Spleen (tissue), 13 donors: ENCODE results near the gene SLIT3. TPM values are rescaled to one million over a fixed set of nuclear protein-coding genes. Genes with fewer than 3 reads are reported as not detected.

ENCODE experiments used
- DNase-seq: peaks from one replicate; pipeline ENCODE4 v3.0.0-alpha.2; 2020
- H3K27ac ChIP-seq, 8 donors: fragments of 200-600 bp; sonication (generic) in 7 of 8; 1 replicate in 4 of 8; 2 replicates in 4 of 8; pipeline versions ENCODE4 v1.5.0 to v1.8.0; 2016 to 2021; ENCODE audit warnings: inconsistent platforms in 4 of 8, mild to moderate bottlenecking in 4 of 8, moderate library complexity in 1 of 8
- H3K27me3 ChIP-seq, 7 donors: fragments of 200-600 bp; sonication (generic) in 6 of 7; replicated peaks in 1 of 7; 1 replicate in 4 of 7; 2 replicates in 3 of 7; pipeline versions ENCODE4 v1.5.0 to v1.8.0; 2016 to 2021; ENCODE audit warnings: inconsistent platforms in 3 of 7, mild to moderate bottlenecking in 1 of 7
- H3K36me3 ChIP-seq, 6 donors: fragments of 200-600 bp; sonication (generic) in 5 of 6; 1 replicate in 4 of 6; 2 replicates in 2 of 6; pipeline versions ENCODE4 v1.5.0 to v1.8.0; 2016 to 2021; ENCODE audit warnings: inconsistent platforms in 2 of 6
- H3K4me1 ChIP-seq, 6 donors: fragments of 200-600 bp; sonication (generic) in 5 of 6; 1 replicate in 3 of 6; 2 replicates in 3 of 6; pipeline versions ENCODE4 v1.5.0 to v1.8.0; 2016 to 2021; ENCODE audit warnings: inconsistent platforms in 3 of 6
- H3K4me3 ChIP-seq, 8 donors: fragments of 200-600 bp; sonication (generic) in 7 of 8; 1 replicate in 4 of 8; 2 replicates in 4 of 8; pipeline versions ENCODE4 v1.5.0 to v1.8.0; 2016 to 2021; ENCODE audit warnings: inconsistent platforms in 4 of 8, mild to moderate bottlenecking in 4 of 8, moderate library complexity in 2 of 8
- H3K9me3 ChIP-seq, 8 donors: fragments of 200-600 bp; sonication (generic) in 7 of 8; 1 replicate in 4 of 8; 2 replicates in 4 of 8; pipeline versions ENCODE4 v1.5.0 to v1.8.0; 2016 to 2021; ENCODE audit warnings: inconsistent platforms in 4 of 8
- CTCF ChIP-seq, 11 experiments: fragments of 200-600 bp in 7 of 11; fragments of 450-650 bp in 4 of 11; sonication (generic) in 4 of 11; IDR thresholded peaks in 8 of 11; conservative IDR thresholded peaks in 3 of 11; 1 replicate in 7 of 11; 2 replicates in 4 of 11; pipeline versions ENCODE4 v1.4.0 to v1.8.0; 2016 to 2021; ENCODE audit warnings: antibody characterized with exemption in 11 of 11, inconsistent platforms in 4 of 11, mild to moderate bottlenecking in 1 of 11
- POLR2A ChIP-seq, 3 donors: fragments of 450-650 bp; IDR thresholded peaks; one replicate each; pipeline ENCODE4 v1.5.1; 2017; ENCODE audit warnings: antibody characterized with exemption in 3 of 3, mild to moderate bottlenecking in 1 of 3
- POLR2AphosphoS5 ChIP-seq, 3 donors: sonication (generic); formaldehyde crosslinking; IDR thresholded peaks; one replicate each; pipeline ENCODE4 v1.5.1; 2017; ENCODE audit warnings: antibody characterized with exemption in 3 of 3
- WGBS, 5 donors: extraction: QIAGEN DNeasy Blood & Tissue Kit in 3 of 5; methylation state at CpG; one replicate each; pipeline versions ENCODE4 v1.1.5 to v1.1.7; 2013 to 2018; 5-methylcytosine and 5-hydroxymethylcytosine counted together
- intact Hi-C: fragments of 100-400 bp; cut with DNase I; formaldehyde crosslinking; loops from one replicate; pipeline ENCODE4 v1.15.0; 2023; ENCODE audit warnings: low total_unique reads
- long read RNA-seq, 2 donors: transcript quantifications; one replicate each; lab custom pipeline, GENCODE V29; 2026
- polyA plus RNA-seq, 3 donors: library from polyadenylated mRNA; stranded (reverse); fragments of 200-250 nt; gene quantifications; one replicate each; pipeline ENCODE4 v1.2.1, GENCODE V29; 2013
- total RNA-seq, 7 donors: library from RNA; depleted of rRNA in 3 of 7; stranded (reverse); fragments of >200 nt in 3 of 7; fragmentation: NEBNext Ultra II Directional in 4 of 7; extraction: Animal tissue kit (Norgen Biotek cat#: 25700) in 4 of 7; gene quantifications; one replicate each; pipeline versions ENCODE4 v1.1.0 to v1.2.1, GENCODE V29; 2016 to 2021
- donor health status: healthy with polysubstance abuse.
- donor health status: DM: no; HTN: no; CAD: no; lungs with moderate emphysema.
- donor health status: DM: no; HTN: no; CAD: no.
- donor health status: Bipolar disorder and iron deficiency.
- donor health status: healthy.
- donor health status: DM: no; HTN: no; CAD: no.
- donor health status: DM: yes; HTN: yes; CAD: no.

Gene SLIT3
- 10 to 100 TPM; 11.1 to 54.0 (median 16.2) TPM for total RNA-seq
- 1 to 10 TPM in 1 of 3 donors, under 1 TPM in 2; 0.33 to 2.1 (median 0.77) TPM for polyA plus RNA-seq
- long read RNA-seq, donor 1, result 0 reads
- long read RNA-seq, donor 2, result 0 reads

GRCh38 chr5:169300468-169301385 lies at the start of gene SLIT3:
TSS of gene SLIT3 (minus strand) at chr5:169301139. CDS start at chr5:169300709, 430 bp downstream.
- Histone ChIP-seq H3K9me3 (no peaks in the 10 kb centered on the region), H3K27ac (peak within 1 kb of the TSS in 3 of 8 donors; percentile 30 to 38 (median 34)), H3K36me3 (no peaks in the 10 kb centered on the region), H3K4me1 (peaks cover 0 to 31% (median 12%) of the 10 kb centered on the region in 6 donors), H3K27me3 (peaks cover 0 to 73% (median 16%) of the 10 kb centered on the region in 7 donors), H3K4me3 (peak within 1 kb of the TSS in 7 of 8 donors; percentile 10 to 64 (median 32))
- WGBS, 5 donors, result 2 to 6% (median 4%) methylated on average over 18 to 101 of the region's 101 CpGs
- intact Hi-C loops, result loop anchor here (5.0 kb wide), 2 partner anchors 313 to 623 kb away; no protein-coding TSS in a partner anchor
- TF ChIP-seq CTCF (IDR thresholded peaks at IDR 0.05 in 8 of 11, conservative IDR thresholded peaks at IDR 0.05 in 3 of 11) (no peak), POLR2AphosphoS5 (IDR thresholded peaks at IDR 0.05) (peak in 1 of 3 donors; percentile 38)
- peak; percentile 78 for DNase-seq

GRCh38 chr5:169350016-169350415 lies 49.1 kb upstream of the SLIT3 start:
- Histone ChIP-seq H3K36me3 (no peaks in the 10 kb centered on the region), H3K4me3 (no peak overlapping the region), H3K27ac (no peak overlapping the region), H3K4me1 (no peaks in the 10 kb centered on the region), H3K9me3 (no peaks in the 10 kb centered on the region), H3K27me3 (peaks cover 0 to 15% (median 0%) of the 10 kb centered on the region in 7 donors)
- intact Hi-C loops, result no loop called here
- 71 to 93% (median 78%) methylated on average over 1 of the region's 1 CpG for WGBS, 5 donors
- DNase-seq, result no peak
- TF ChIP-seq POLR2AphosphoS5 (IDR thresholded peaks at IDR 0.05), result no peak
- no peak for TF ChIP-seq POLR2A (IDR thresholded peaks at IDR 0.05)
- no peak for TF ChIP-seq CTCF (IDR thresholded peaks at IDR 0.05 in 8 of 11, conservative IDR thresholded peaks at IDR 0.05 in 3 of 11)

GRCh38 chr5:169347786-169348185 lies 46.8 kb upstream of the SLIT3 start:
- DNase-seq, result no peak
- 46 to 57% (median 53%) methylated on average over 2 of the region's 2 CpGs for WGBS, 5 donors

More at GRCh38 chr5:169347786-169348185, 46.8 kb upstream of the SLIT3 start:
- H3K36me3 ChIP-seq, result no peaks in the 10 kb centered on the region
- no peak overlapping the region for H3K27ac ChIP-seq
- TF ChIP-seq POLR2AphosphoS5 (IDR thresholded peaks at IDR 0.05) (no peak), POLR2A (IDR thresholded peaks at IDR 0.05) (no peak), CTCF (IDR thresholded peaks at IDR 0.05 in 8 of 11, conservative IDR thresholded peaks at IDR 0.05 in 3 of 11) (no peak)
- intact Hi-C loops, result no loop called here
- no peak overlapping the region for H3K4me3 ChIP-seq
- H3K27me3 ChIP-seq, result peaks cover 0 to 9% (median 0%) of the 10 kb centered on the region in 7 donors
- H3K4me1 ChIP-seq, result no peaks in the 10 kb centered on the region
- H3K9me3 ChIP-seq, result no peaks in the 10 kb centered on the region
